SJSA1 (cell line): ENCODE measurements around the gene CD101. TPM values are rescaled to one million over a fixed set of nuclear protein-coding genes. Genes with fewer than 3 reads are reported as not detected.

Experiments used
- DNase-seq, 2 experiments: peaks; one replicate each; pipeline ENCODE4 v3.0.0-alpha.2; 2015 to 2020; ENCODE audit warnings: low spot score in 2 of 2, low read depth in 1 of 2
- H3K27ac ChIP-seq: fragments of 250-450 bp; sonication (Bioruptor Pico); 2 replicates; pipeline ENCODE4 v1.5.1; 2020; ENCODE audit warnings: mild to moderate bottlenecking, moderate library complexity
- H3K27me3 ChIP-seq: fragments of 250-450 bp; sonication (Bioruptor Pico); replicated peaks from 2 replicates; pipeline ENCODE4 v1.5.1; 2020; ENCODE audit warnings: mild to moderate bottlenecking, moderate library complexity
- H3K36me3 ChIP-seq: fragments of 250-450 bp; sonication (Bioruptor Pico); 2 replicates; pipeline ENCODE4 v1.5.1; 2020; ENCODE audit warnings: mild to moderate bottlenecking
- H3K4me1 ChIP-seq: fragments of 250-450 bp; sonication (Bioruptor Pico); replicated peaks from 2 replicates; pipeline ENCODE4 v1.6.1; 2021; ENCODE audit warnings: mild to moderate bottlenecking
- H3K4me3 ChIP-seq: fragments of 250-450 bp; sonication (Bioruptor Pico); 2 replicates; pipeline ENCODE4 v1.5.1; 2020; ENCODE audit warnings: mild to moderate bottlenecking
- H3K9me3 ChIP-seq: fragments of 250-450 bp; sonication (Bioruptor Pico); replicated peaks from 2 replicates; pipeline ENCODE4 v1.5.1; 2020; ENCODE audit warnings: mild to moderate bottlenecking
- total RNA-seq: library from RNA; depleted of rRNA; stranded (reverse); fragments of >200 nt; shearing (Covaris generic); gene quantifications from 2 replicates; pipeline ENCODE4 v1.2.3, GENCODE V29; 2014

Gene CD101
- total RNA-seq, 1 experiment from 2014 or later: 0.05 TPM

DNA sequence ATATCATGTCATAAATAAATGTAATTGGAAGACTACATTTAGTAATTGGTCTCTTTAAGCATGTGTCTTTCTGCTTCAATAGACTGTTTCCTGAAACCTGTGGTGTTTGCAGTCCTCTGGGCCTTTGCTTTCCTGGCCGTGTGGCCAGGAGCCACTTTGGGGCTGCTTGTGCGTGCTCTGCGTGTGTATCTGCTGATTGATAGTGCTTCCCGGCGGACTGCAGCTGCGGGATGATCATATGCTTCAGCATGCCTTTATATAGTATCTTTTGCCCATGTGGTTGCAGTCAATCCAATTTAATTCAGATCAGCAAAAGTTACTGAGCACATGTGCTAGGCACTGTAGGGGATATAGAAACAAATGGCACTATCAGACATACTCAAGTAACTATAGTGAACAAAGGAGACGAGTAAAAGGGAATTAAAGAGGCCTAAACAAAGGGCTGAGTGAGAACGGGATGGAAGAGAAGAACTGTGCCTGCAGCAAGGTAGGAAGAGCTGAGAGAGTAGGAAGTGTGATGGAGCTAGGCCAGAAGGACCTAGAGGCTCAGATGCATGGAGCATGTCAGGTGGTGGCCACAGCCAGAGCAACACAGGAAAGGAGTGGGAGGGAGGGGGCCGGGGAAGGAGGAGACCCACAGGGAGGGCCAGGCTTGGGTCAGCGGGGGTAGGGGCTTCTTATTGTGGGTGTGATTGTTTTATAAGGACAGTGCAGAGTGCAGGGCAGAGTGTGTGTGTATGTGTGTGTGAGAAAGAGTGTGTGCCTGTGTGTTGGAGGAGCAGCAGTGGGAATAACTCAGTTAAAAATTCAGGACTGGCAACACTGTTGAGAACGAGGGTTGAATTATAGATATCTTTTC is 31.4 kb downstream of the CD101 start:
- Histone ChIP-seq H3K27ac (no peak overlapping the region), H3K4me1 (no peaks in the 10 kb centered on the region), H3K36me3 (no peaks in the 10 kb centered on the region)

DNA sequence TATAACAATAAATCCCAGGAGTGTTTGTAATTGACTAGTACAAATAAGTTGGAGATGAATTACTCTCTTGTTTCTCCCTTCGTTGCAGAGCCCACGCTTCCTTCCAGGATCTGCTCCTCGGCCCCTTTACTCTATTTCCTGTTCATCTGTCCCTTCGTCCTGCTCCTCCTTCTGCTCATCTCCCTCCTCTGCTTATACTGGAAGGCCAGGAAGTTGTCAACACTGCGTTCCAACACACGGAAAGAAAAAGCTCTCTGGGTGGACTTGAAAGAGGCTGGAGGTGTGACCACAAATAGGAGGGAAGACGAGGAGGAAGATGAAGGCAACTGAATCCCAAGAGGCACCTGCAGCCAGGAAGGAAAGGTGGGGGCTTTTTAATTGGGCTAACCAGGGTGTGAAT is 32.2 kb downstream of the CD101 start:
- H3K36me3 ChIP-seq: no peaks in the 10 kb centered on the region
- H3K27ac ChIP-seq: no peak overlapping the region
- H3K4me3 ChIP-seq: no peak overlapping the region
- no peaks in the 10 kb centered on the region for H3K27me3 ChIP-seq
- no peak for DNase-seq
- no peaks in the 10 kb centered on the region for H3K9me3 ChIP-seq
- H3K4me1 ChIP-seq: no peaks in the 10 kb centered on the region

More for the DNA sequence above, 31.4 kb downstream of the CD101 start:
- no peaks in the 10 kb centered on the region for H3K27me3 ChIP-seq
- H3K4me3 ChIP-seq: no peak overlapping the region
- DNase-seq: no peak
- H3K9me3 ChIP-seq: no peaks in the 10 kb centered on the region

DNA sequence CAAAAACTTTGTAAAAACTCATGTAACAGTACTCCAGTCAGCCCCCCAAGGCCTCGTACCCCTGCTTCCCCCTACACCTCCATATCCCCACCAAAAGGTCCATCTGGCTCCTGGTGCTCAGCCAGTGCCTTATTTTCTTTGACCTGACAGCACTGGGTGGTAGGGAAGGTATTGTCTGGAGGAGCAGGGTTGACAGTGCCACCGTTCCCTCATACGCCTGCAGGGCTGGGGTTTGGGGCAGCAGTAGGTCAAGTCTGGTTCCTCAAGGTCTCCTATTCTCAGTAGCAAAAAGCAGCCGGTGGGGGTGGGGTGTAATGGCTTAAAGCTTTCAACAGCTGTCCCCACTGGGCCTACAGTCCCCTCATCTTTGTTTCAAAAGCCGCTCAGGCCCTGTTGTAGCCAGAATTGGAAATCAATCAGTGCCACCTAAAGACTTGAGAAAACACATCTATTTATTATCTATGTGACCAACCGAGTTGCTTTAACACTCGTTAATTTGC is 33.3 kb downstream of the CD101 start:
- no peak for DNase-seq
- no peak overlapping the region for H3K4me3 ChIP-seq
- no peak overlapping the region for H3K27ac ChIP-seq

DNA sequence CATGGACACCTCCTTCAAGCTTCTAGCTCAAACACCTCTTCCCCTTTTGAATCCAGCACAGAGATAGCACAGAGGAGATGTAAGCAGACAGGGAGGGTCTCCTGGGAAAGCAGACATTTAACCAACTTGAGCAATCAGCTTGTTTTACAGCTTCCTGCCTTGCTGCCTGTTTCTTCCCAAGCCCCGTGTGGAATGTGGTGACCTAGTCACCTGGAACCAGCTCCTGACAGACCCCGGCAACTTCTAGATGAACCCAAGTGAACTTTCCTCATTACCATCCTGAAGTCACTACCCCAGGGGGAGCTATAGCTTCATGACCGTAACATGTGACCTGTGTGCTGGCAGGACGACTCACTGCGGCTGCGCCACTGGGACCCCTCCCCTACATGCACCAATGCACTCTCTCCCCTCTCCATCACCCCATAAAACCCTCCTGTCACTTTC is 34.5 kb downstream of the CD101 start:
- Histone ChIP-seq H3K27ac (no peak overlapping the region), H3K36me3 (no peaks in the 10 kb centered on the region), H3K27me3 (no peaks in the 10 kb centered on the region), H3K9me3 (no peaks in the 10 kb centered on the region), H3K4me3 (no peak overlapping the region), H3K4me1 (no peaks in the 10 kb centered on the region)
- no peak for DNase-seq

More for the DNA sequence above, 33.3 kb downstream of the CD101 start:
- H3K36me3 ChIP-seq: no peaks in the 10 kb centered on the region
- no peaks in the 10 kb centered on the region for H3K9me3 ChIP-seq
- H3K27me3 ChIP-seq: no peaks in the 10 kb centered on the region
- no peaks in the 10 kb centered on the region for H3K4me1 ChIP-seq

DNA sequence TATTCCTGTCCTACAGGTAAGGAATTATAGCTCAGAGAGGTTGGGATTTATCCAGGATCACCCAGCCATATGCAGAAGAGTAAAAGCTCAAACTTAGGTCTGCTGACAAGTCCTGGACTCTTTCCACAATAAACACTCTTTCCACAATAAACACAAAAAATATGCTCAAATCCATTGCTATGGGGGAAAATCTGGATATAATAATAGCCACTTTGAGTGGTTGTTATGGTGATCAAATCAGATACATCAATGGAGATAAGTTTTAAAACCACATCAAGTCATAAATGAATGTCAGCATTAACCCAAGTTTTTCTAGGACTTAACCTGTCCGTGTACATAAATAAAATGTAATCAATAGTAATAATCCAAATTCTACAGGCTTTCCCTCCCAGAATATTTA is 36.2 kb downstream of the CD101 start:
- Histone ChIP-seq H3K9me3 (no peaks in the 10 kb centered on the region), H3K4me1 (no peaks in the 10 kb centered on the region), H3K27ac (no peak overlapping the region), H3K4me3 (no peak overlapping the region), H3K36me3 (no peaks in the 10 kb centered on the region), H3K27me3 (no peaks in the 10 kb centered on the region)
- DNase-seq: no peak

DNA sequence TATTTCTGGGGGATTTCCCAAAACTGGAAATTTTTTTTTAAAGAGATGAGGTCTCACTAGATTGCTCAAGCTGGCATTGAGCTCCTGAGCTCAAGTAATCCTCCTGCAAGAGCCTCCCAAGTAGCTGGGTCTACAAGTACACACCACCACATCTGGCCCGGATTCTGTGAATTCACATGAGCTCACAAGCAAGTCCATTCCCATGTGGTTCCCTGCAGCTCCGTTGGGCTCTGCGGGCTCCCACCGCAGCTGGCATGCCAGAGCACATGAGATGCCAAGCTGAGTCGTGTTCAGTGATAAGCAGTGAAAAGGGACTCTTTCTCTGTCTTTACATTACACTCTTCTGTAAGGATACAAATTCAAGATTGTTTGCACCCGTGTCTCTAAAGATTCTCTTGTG is 36.7 kb downstream of the CD101 start:
- Histone ChIP-seq H3K27ac (no peak overlapping the region), H3K4me1 (no peaks in the 10 kb centered on the region), H3K27me3 (no peaks in the 10 kb centered on the region), H3K9me3 (no peaks in the 10 kb centered on the region), H3K36me3 (no peaks in the 10 kb centered on the region), H3K4me3 (no peak overlapping the region)
- no peak for DNase-seq

DNA sequence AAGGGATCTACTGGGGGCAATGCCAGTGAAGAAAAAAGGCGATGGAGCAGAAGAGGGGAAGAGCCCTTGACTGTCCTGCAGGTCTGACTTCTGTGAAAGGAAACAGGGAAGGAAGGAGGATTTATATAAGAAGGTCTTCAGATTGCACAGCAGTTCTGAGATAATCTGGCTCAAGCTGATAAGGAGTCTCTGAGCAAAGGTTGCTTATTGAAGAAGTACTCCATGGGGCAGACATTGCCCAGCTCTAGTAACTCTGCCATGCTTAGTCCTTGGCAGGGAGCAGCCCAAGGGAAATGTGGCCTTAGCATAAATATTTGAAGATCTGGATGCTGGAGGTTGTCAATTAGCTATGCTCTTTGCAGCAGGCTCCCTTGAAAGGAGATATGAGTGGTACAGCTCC is 42.7 kb downstream of the CD101 start:
- Histone ChIP-seq H3K9me3 (no peaks in the 10 kb centered on the region), H3K27ac (no peak overlapping the region), H3K27me3 (no peaks in the 10 kb centered on the region), H3K4me3 (no peak overlapping the region), H3K4me1 (no peaks in the 10 kb centered on the region), H3K36me3 (no peaks in the 10 kb centered on the region)
- no peak for DNase-seq

DNA sequence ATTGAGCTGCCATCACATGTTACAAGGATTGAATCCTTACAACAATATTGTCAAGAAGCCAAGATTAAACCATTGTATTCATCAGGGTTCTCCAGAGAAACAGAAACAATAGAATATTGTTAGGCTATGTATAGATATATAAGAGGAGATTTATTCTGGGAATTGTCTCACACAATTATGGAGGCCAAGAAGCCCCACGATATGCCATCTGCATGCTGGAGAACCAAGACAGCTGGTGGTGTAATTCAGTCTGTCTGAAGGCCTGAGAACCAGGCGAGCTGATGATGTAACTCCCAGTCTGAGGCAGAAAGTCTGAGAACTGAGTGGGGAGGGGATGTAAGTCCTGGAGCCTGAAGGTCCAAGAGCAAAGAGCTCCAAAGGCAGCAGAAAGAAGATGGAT is 44.1 kb downstream of the CD101 start:
- no peak for DNase-seq
- H3K27me3 ChIP-seq: no peaks in the 10 kb centered on the region
- H3K27ac ChIP-seq: no peak overlapping the region
- H3K4me1 ChIP-seq: no peaks in the 10 kb centered on the region
- no peak overlapping the region for H3K4me3 ChIP-seq
- no peaks in the 10 kb centered on the region for H3K9me3 ChIP-seq
- no peaks in the 10 kb centered on the region for H3K36me3 ChIP-seq

DNA sequence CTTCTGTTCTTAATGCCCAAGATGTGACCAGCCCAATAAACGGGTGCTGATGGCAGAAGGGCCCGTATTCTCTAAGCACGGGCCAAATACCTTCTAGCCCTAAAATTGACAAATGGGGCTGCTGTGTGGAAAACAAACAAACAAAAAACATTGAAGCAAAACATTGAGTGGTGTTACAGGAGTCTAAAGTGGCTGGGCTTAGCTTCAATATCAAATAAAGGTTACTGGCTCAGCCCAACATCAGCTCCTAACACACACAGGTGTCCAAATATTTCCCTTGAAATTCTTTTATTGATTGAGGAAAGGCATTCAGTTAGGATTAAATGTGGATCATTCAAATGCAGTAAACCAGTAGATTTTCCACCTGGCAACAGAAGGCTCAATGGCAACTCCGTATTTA is 45.2 kb downstream of the CD101 start:
- Histone ChIP-seq H3K27me3 (no peaks in the 10 kb centered on the region), H3K4me3 (no peak overlapping the region), H3K36me3 (no peaks in the 10 kb centered on the region), H3K4me1 (no peaks in the 10 kb centered on the region), H3K9me3 (no peaks in the 10 kb centered on the region), H3K27ac (no peak overlapping the region)
- no peak for DNase-seq

DNA sequence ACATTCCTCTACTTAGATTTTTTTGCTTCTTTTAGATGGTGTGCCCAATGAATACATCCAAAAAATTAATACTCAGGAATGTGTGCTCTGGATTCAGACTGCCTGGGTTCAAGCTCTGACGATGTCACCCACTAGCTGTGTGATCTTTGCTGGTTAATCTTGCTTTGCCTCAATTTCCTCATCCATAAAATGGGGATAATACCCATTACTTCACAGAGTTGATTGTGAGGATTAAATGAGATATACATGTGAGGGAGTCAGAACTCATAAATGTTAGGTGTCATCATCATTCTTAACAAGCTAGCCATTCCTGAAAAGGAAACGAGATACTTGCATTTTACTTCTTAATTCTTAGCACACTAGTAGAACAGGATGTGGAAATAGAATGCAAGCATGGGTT is 45.7 kb downstream of the CD101 start:
- no peak overlapping the region for H3K27ac ChIP-seq
- no peaks in the 10 kb centered on the region for H3K27me3 ChIP-seq
- H3K4me3 ChIP-seq: no peak overlapping the region
- no peaks in the 10 kb centered on the region for H3K9me3 ChIP-seq
- H3K4me1 ChIP-seq: no peaks in the 10 kb centered on the region
- no peaks in the 10 kb centered on the region for H3K36me3 ChIP-seq
- DNase-seq: no peak

DNA sequence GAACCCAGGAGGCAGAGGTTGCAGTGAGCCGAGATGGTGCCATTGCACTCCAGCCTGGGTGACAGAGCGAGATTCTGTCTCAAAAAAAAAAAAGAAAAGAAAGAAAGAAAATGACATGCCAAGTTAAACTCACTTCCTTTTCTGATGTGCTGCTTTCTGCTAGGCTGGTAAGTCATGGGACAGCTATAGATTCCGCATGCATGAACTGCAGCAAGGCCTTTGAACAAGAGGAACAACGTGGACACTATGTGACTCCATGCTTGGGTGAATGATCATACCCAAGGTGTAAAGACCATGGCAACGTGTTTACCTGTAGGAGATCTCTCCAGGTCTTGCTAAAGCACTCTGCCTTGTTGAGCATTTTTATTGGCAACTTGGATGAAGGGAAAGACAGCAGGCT is 48.3 kb downstream of the CD101 start:
- DNase-seq: no peak
- no peaks in the 10 kb centered on the region for H3K9me3 ChIP-seq
- no peaks in the 10 kb centered on the region for H3K4me1 ChIP-seq
- no peaks in the 10 kb centered on the region for H3K27me3 ChIP-seq
- H3K4me3 ChIP-seq: no peak overlapping the region
- H3K27ac ChIP-seq: no peak overlapping the region
- no peaks in the 10 kb centered on the region for H3K36me3 ChIP-seq

DNA sequence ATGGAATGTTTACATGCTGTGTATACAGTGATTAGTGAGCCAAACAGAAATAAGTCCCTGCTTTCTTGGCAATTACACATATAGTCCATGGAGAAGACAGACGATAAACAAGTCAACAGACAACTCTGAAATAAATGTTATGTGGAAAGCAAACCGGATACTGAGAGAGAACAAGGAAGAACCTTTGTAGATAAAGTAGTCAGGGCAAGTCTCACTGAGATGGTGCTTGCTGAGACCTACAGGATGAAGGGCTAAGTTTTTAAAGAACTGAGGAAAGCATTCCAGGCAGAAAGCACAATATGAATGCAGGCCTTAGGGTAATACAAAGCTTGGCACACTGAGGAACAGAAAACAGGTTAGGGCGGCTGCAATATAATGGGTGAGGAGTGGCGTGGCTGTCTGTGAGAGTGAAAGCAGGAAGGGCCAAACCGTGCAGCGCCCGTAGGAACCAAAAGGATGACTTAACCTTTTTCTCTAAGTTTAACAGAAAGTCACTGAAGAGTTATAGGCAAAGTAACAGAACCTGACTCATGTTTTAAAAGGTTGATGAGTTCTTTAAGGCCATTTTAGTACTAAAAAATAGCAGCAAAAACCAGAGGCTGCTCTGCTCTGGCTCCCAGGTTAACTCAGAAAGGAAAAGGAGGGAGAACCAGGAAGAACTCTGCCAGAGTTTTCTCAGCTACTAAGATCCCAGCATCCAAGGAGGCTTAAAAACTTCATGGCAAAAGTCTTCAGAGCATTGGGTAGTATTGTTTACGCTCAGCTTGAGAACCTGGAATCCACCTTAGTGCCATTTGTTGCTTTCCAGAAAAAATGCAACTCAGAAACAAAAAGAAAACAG is 49.9 kb downstream of the CD101 start:
- DNase-seq: no peak
- H3K36me3 ChIP-seq: no peaks in the 10 kb centered on the region
- no peak overlapping the region for H3K4me3 ChIP-seq
- no peaks in the 10 kb centered on the region for H3K4me1 ChIP-seq
- no peak overlapping the region for H3K27ac ChIP-seq
- H3K27me3 ChIP-seq: no peaks in the 10 kb centered on the region
- H3K9me3 ChIP-seq: no peaks in the 10 kb centered on the region

DNA sequence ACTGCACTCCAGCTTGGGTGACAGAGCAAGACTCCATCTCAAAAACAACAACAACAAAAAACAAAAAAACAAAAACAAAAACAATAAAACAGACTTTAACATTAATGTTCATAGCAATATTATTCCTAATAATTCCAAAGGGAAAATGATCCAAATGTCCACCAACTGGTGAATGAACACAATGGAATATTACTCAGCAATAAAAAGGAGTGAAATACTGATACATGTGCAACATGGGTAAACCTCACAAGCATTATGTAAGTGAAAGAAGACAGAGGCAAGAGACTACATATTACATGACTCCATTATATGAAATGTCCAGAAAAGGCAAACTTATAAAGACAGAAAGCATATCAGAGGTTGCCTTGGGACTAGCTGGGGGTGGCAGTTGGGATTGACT is 52.5 kb downstream of the CD101 start:
- no peaks in the 10 kb centered on the region for H3K27me3 ChIP-seq
- H3K36me3 ChIP-seq: no peaks in the 10 kb centered on the region
- no peak overlapping the region for H3K27ac ChIP-seq
- H3K9me3 ChIP-seq: no peaks in the 10 kb centered on the region
- 0 out of 2 replicates have a peak, but pooled peaks cover 2% of the 10 kb centered on the region for H3K4me1 ChIP-seq
- no peak overlapping the region for H3K4me3 ChIP-seq
- no peak for DNase-seq

DNA sequence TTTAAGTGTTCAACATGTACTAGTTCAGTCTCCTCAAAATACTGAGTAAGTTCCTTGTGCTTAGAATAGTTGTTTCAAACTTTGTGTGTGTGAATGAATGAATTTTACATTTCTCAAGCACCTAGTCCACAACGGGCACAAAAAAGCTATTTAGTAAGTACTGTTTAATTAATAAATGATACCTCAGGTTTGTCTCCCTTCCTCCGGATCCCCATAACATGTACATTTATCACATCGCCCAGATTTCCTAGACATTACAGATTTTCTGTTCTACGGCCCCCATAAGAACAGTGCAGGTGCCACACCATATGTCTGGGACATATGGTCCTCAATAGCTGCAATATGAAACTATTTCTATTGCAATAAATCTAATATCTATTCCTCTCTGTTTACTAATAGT is 57.2 kb downstream of the CD101 start:
- no peak overlapping the region for H3K27ac ChIP-seq
- H3K4me3 ChIP-seq: peak overlapping the region; percentile 59; the same call in 1 of the 2 replicates

More for the DNA sequence above, 57.2 kb downstream of the CD101 start:
- Histone ChIP-seq H3K27me3 (no peaks in the 10 kb centered on the region), H3K4me1 (peaks cover 22% of the 10 kb centered on the region), H3K36me3 (peaks cover 19% of the 10 kb centered on the region), H3K9me3 (no peaks in the 10 kb centered on the region)
- DNase-seq: no peak
